ENCODE results near the gene YBX2. TPM values are rescaled to one million over a fixed set of nuclear protein-coding genes. Genes with fewer than 3 reads are reported as not detected.

YBX2 gene
- total and polyA plus RNA-seq, 2 donors (not counting 3 experiments of a cell fraction or from before 2014, with no cell fraction given) = 0.15 to 0.31 TPM

- no peaks in the 10 kb centered on the region for H3K4me1 ChIP-seq (ENCODE audit: control insufficient read depth, extremely low read depth, insufficient read depth, low read length)
- no peak for TF ChIP-seq MYC (IDR thresholded peaks at IDR 0.05; ENCODE audit: low read depth, low read length)
- no peak overlapping the region for H3K4me2 ChIP-seq (ENCODE audit: insufficient read depth, low read length)
- H3K27ac ChIP-seq (ENCODE audit: insufficient read depth, low read depth, low read length) = no peak overlapping the region
- no peaks in the 10 kb centered on the region for H4K20me1 ChIP-seq (replicated peaks; ENCODE audit: control insufficient read depth, extremely low read depth, insufficient read depth, low read length)
- no peak overlapping the region for H2AFZ ChIP-seq (ENCODE audit: low read depth, low read length)
- H3K4me3 ChIP-seq (replicated peaks in 1 of 3; ENCODE audit: insufficient read depth in 1 of 3, low read depth in 1 of 3, low read length in 3 of 3) = no peak overlapping the region
- H3K9ac ChIP-seq (replicated peaks; ENCODE audit: extremely low read depth, insufficient read depth, low read length) = no peak overlapping the region
- ChIA-PET CTCF (no interaction called here), POLR2A (no interaction called here)
- H3K36me3 ChIP-seq (ENCODE audit: control insufficient read depth in 2 of 2, extremely low read depth in 1 of 2, insufficient read depth in 2 of 2, low read length in 2 of 2) = peaks cover 11 to 52% of the 10 kb centered on the region in 2 experiments
- BruUV-seq (replicated peaks) = no TSS peak
- dilution Hi-C loops (cut with MboI; ENCODE audit: extremely low pct_ligation_motif_present, low sequenced_read_pairs) = no loop called here
- no peak for FAIRE-seq
- no peaks in the 10 kb centered on the region for H3K9me3 ChIP-seq (replicated peaks; ENCODE audit: control insufficient read depth, insufficient read depth, low read length)
- H3K9me1 ChIP-seq (replicated peaks; ENCODE audit: control insufficient read depth, extremely low read depth, insufficient read depth, low read length) = no peaks in the 10 kb centered on the region
- DNase-seq (ENCODE audit: low read depth, low spot score) = no peak
- no peaks in the 10 kb centered on the region for H3K27me3 ChIP-seq (ENCODE audit: control insufficient read depth in 2 of 2, insufficient read depth in 2 of 2, low read length in 2 of 2)
- peaks cover 2% of the 10 kb centered on the region for H3K79me2 ChIP-seq (ENCODE audit: control insufficient read depth, insufficient read depth, low read length)
- intact Hi-C loops (cut with micrococcal nuclease) = no loop called here
These were observed 28.2 kb upstream of the YBX2 start for GRCh38 chr17:7322520-7323194.

- CTCF ChIA-PET = no interaction called here
- FAIRE-seq = no peak
- Histone ChIP-seq H3K9ac (replicated peaks; ENCODE audit: extremely low read depth, insufficient read depth, low read length) (no peak overlapping the region), H3K9me3 (replicated peaks; ENCODE audit: control insufficient read depth, insufficient read depth, low read length) (no peaks in the 10 kb centered on the region), H3K27ac (ENCODE audit: insufficient read depth, low read depth, low read length) (no peak overlapping the region), H3K4me3 (replicated peaks in 1 of 3; ENCODE audit: insufficient read depth in 1 of 3, low read depth in 1 of 3, low read length in 3 of 3) (no peak overlapping the region), H3K9me1 (replicated peaks; ENCODE audit: control insufficient read depth, extremely low read depth, insufficient read depth, low read length) (no peaks in the 10 kb centered on the region), H3K79me2 (ENCODE audit: control insufficient read depth, insufficient read depth, low read length) (no peaks in the 10 kb centered on the region), H3K4me1 (ENCODE audit: control insufficient read depth, extremely low read depth, insufficient read depth, low read length) (peaks cover 4% of the 10 kb centered on the region), H4K20me1 (replicated peaks; ENCODE audit: control insufficient read depth, extremely low read depth, insufficient read depth, low read length) (no peaks in the 10 kb centered on the region), H3K36me3 (ENCODE audit: control insufficient read depth in 2 of 2, extremely low read depth in 1 of 2, insufficient read depth in 2 of 2, low read length in 2 of 2) (peaks cover 11 to 50% of the 10 kb centered on the region in 2 experiments), H3K27me3 (ENCODE audit: control insufficient read depth in 2 of 2, insufficient read depth in 2 of 2, low read length in 2 of 2) (no peaks in the 10 kb centered on the region), H3K4me2 (ENCODE audit: insufficient read depth, low read length) (no peak overlapping the region), H2AFZ (ENCODE audit: low read depth, low read length) (no peak overlapping the region)
- intact Hi-C loops (cut with micrococcal nuclease) (no loop called here), dilution Hi-C loops (cut with MboI; ENCODE audit: extremely low pct_ligation_motif_present, low sequenced_read_pairs) (no loop called here)
- BruUV-seq (replicated peaks) = no TSS peak
- TF ChIP-seq POLR2AphosphoS5 (IDR thresholded peaks at IDR 0.05; ENCODE audit: insufficient read depth, low read depth, low read length) = no peak
- TF ChIP-seq JUN (IDR thresholded peaks at IDR 0.05; ENCODE audit: borderline replicate concordance, insufficient read depth, insufficient read length, low read depth) = no peak
- TF ChIP-seq FOS (IDR thresholded peaks at IDR 0.05; ENCODE audit: borderline replicate concordance, insufficient read depth, low read length) = no peak
- no peak for TF ChIP-seq MYC (IDR thresholded peaks at IDR 0.05; ENCODE audit: low read depth, low read length)
- no peak for TF ChIP-seq MAX (IDR thresholded peaks at IDR 0.05; ENCODE audit: insufficient read depth, insufficient read length)
- TF ChIP-seq EZH2 (IDR thresholded peaks at IDR 0.05; ENCODE audit: borderline replicate concordance, low read depth, low read length, severe bottlenecking) = no peak
- no peak for TF ChIP-seq GATA2 (IDR thresholded peaks at IDR 0.05; ENCODE audit: insufficient read depth, insufficient read length, low read depth, low read length)
- TF ChIP-seq CTCF (IDR thresholded peaks at IDR 0.05; ENCODE audit: extremely low read depth in 1 of 2, insufficient read depth in 1 of 2, low read depth in 1 of 2, low read length in 2 of 2) = no peak
- no peak for TF ChIP-seq POLR2A (IDR thresholded peaks at IDR 0.05; ENCODE audit: low read depth, low read length)
- POLR2A ChIA-PET = interaction anchor here (0.9 kb wide), 1 partner anchor 239 kb away, joined by 3 read pairs; no protein-coding TSS in a partner anchor
- DNase-seq (ENCODE audit: low read depth, low spot score) = no peak
These were observed 27.0 kb upstream of the YBX2 start for GRCh38 chr17:7321466-7321865.

All from endothelial cell of umbilical vein (primary cell).